AG04450 (cell line): ENCODE results near the gene BRICD5. TPM values are rescaled to one million over a fixed set of nuclear protein-coding genes. Genes with fewer than 3 reads are reported as not detected.
"Not testable (repeated sequence)": the region's sequence is repeated elsewhere in the genome, so short reads cannot be mapped to it uniquely, and the experiment has no call there.

ENCODE experiments used
- CTCF ChIA-PET: fragments of 300-600, 350-600 bp; formaldehyde crosslinking; extraction: SDS; loops from one replicate; lab custom pipeline; 2022; ENCODE audit warnings: antibody characterized with exemption, inconsistent platforms; lab: Charles Lee
- POLR2A ChIA-PET: fragments of 350-600 bp; formaldehyde crosslinking; extraction: SDS; loops from one replicate; lab custom pipeline; 2021; ENCODE audit warnings: antibody characterized with exemption, inconsistent platforms; lab: Yijun Ruan, JAX
- DNase-seq: peaks from one replicate; pipeline ENCODE4 v3.0.0-alpha.2; 2011; ENCODE audit warnings: low read depth, low spot score
- H3K27ac ChIP-seq: one replicate; pipeline ENCODE4 v1.5.1; 2012; ENCODE audit warnings: low read depth, low read length, control low read depth
- H3K27me3 ChIP-seq: one replicate; pipeline ENCODE4 v1.6.0; 2012; ENCODE audit warnings: low read length; ENCODE audit not compliant: control insufficient read depth, insufficient read depth
- H3K4me3 ChIP-seq: 2 replicates; pipeline ENCODE4 v1.5.1; 2011; ENCODE audit warnings: mild to moderate bottlenecking, low read depth, low read length, control low read depth
- H3K9me3 ChIP-seq: 2 replicates; pipeline ENCODE4 v1.5.1; 2012; ENCODE audit warnings: low read length; ENCODE audit not compliant: control insufficient read depth, insufficient read depth
- CTCF ChIP-seq: IDR thresholded peaks from 2 replicates; pipeline ENCODE4 v1.5.1; 2011; ENCODE audit warnings: low read depth, low read length, control low read depth, inconsistent platforms
- polyA plus RNA-seq: library from polyadenylated mRNA; depleted of rRNA; stranded (reverse); fragments of >200 nt; gene quantifications from 2 replicates; pipeline ENCODE4 v1.2.3, GENCODE V29; 2011

Gene BRICD5
- polyA plus RNA-seq, 1 experiment, result 0.37 TPM

DNA sequence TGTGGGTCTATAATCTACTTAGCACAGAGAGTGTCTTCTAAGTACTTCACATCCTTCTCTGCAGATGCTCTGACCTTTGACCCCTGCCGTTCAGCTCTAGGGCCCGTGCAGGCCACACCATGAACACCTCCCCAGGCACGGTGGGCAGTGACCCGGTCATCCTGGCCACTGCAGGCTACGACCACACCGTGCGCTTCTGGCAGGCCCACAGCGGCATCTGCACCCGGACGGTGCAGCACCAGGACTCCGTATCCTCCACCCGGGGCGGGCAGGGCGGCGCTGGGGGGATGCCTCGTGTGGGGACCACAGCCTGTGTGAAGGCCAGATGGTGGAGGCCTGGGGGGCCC, 4.7 kb downstream of the BRICD5 start:
- no peak for DNase-seq
- ChIA-PET POLR2A (interaction anchor here (0.6 to 1.8 kb wide), 5 partner anchors 9 to 263 kb away, joined by 3 to 13 read pairs (median 5); partner anchors contain the start of genes ECI1, MSRB1, PGP and TRAF7), CTCF (interaction anchor here (0.7 to 1.0 kb wide), 2 partner anchors 45 to 139 kb away, joined by 3 to 20 read pairs; partner anchors contain the start of gene ECI1)
- Histone ChIP-seq H3K27me3 (no peaks in the 10 kb centered on the region), H3K9me3 (peaks cover 3% of the 10 kb centered on the region; the same call in 1 of the 2 replicates), H3K27ac (no peak overlapping the region), H3K4me3 (peak overlapping the region; percentile 95)
- TF ChIP-seq CTCF, result no peak

- CTCF ChIA-PET, result no interaction called here
Measured at GRCh38 chr16:2205104-2205966, 5.3 kb downstream of the BRICD5 start, which contains the start of gene MLST8. Gene MLST8 (plus strand): TSS chr16:2205454. CDS start chr16:2206086, 632 bp downstream.

GRCh38 chr16:2204416-2205103, 6.1 kb downstream of the BRICD5 start:
- DNase-seq, result no peak
- peak overlapping the region; percentile 52 for H3K27ac ChIP-seq
- CTCF ChIA-PET, result no interaction called here
- no peak for TF ChIP-seq CTCF
- peak overlapping the region; percentile 95 for H3K4me3 ChIP-seq
- peaks cover 9% of the 10 kb centered on the region for H3K27me3 ChIP-seq
- peaks cover 6% of the 10 kb centered on the region for H3K9me3 ChIP-seq
- POLR2A ChIA-PET, result interaction anchor here (0.5 to 1.8 kb wide), 4 partner anchors 8 to 50 kb away, joined by 3 to 13 read pairs (median 4); partner anchors contain the start of genes CASKIN1, ECI1 and TRAF7

More at GRCh38 chr16:2205104-2205966, 5.3 kb downstream of the BRICD5 start, which contains the start of gene MLST8:
- peaks cover 3% of the 10 kb centered on the region for H3K9me3 ChIP-seq
- H3K27ac ChIP-seq, result peak within 1 kb of the TSS; percentile 70
- peaks cover 2% of the 10 kb centered on the region for H3K27me3 ChIP-seq
- no peak for TF ChIP-seq CTCF
- peak; percentile 78 for DNase-seq
- peak within 1 kb of the TSS; percentile 95 for H3K4me3 ChIP-seq
- POLR2A ChIA-PET, result interaction anchor here (0.5 to 1.8 kb wide), 6 partner anchors 9 to 262 kb away, joined by 3 to 13 read pairs (median 5); partner anchors contain the start of genes CASKIN1, ECI1, MSRB1 and PGP

GRCh38 chr16:2203119-2203688, 7.5 kb downstream of the BRICD5 start:
- CTCF ChIA-PET, H3K9me3 ChIP-seq, H3K27ac ChIP-seq, DNase-seq, H3K4me3 ChIP-seq: not testable (repeated sequence)
- POLR2A ChIA-PET, result interaction anchor here (1.0 to 1.6 kb wide), 2 partner anchors 8 to 48 kb away, joined by 3 to 7 read pairs; partner anchors contain the start of gene TRAF7
- H3K27me3 ChIP-seq, result peaks cover 23% of the 10 kb centered on the region

DNA sequence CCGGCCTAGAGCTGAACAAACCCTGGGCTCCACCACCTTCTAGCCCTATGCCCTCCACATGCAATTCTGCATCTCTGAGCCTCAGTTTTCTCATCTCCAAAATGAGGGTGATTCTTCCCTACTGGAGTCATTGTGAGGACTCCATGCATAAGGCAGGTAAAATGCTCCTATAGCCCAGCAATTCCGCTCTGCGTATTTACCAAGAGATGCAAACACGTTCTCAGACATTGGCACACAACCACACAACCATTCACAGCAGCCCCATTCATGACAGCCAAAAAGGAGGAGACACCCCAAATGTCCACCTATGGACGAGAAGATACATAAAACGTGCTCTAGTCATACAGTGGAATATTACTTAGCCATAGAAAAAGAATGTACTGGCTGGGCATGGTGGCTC, 10.3 kb downstream of the BRICD5 start:
- H3K4me3 ChIP-seq, result no peak overlapping the region
- POLR2A ChIA-PET, result interaction anchor here (1.0 kb wide), 1 partner anchor 482 kb away, joined by 5 read pairs; the partner anchor contains the start of gene KCTD5
- H3K27me3 ChIP-seq, result peaks cover 43% of the 10 kb centered on the region
- CTCF ChIA-PET, result no interaction called here
- peaks cover 8% of the 10 kb centered on the region for H3K9me3 ChIP-seq
- H3K27ac ChIP-seq, result no peak overlapping the region
- no peak for TF ChIP-seq CTCF
- DNase-seq, result no peak
